Lung (tissue), 4 donors: ENCODE results near the gene CHCT1. TPM values are rescaled to one million over a fixed set of nuclear protein-coding genes. Genes with fewer than 3 reads are reported as not detected.

Source experiments
- polyA plus RNA-seq, 2 donors: library from polyadenylated mRNA; stranded (reverse); fragments of 200-250 nt; gene quantifications; one replicate each; pipeline ENCODE4 v1.2.1, GENCODE V29; 2013
- total RNA-seq, 2 donors: library from RNA; depleted of rRNA in 1 of 2; stranded (reverse); fragments of >200 nt in 1 of 2; gene quantifications; one replicate each; pipeline ENCODE4 v1.2.1, GENCODE V29; 2014 to 2021
- donor health status: Bipolar disorder and iron deficiency.
- donor health status: healthy.
- donor health status: DM: yes; HTN: yes; CAD: no.

CHCT1 gene
- total and polyA plus RNA-seq, 4 donors = 0.10 to 0.12 TPM; not detected in 2

Other genes starting within 250 kb of the CHCT1 start
- 10 to 100 TPM; 65.3 to 96.6 TPM for gene USP32, start 30.4 kb upstream of the CHCT1 start, total RNA-seq
- gene USP32, start 30.4 kb upstream of the CHCT1 start, polyA plus RNA-seq = 10 to 100 TPM; 18.2 to 36.9 TPM
- 10 to 100 TPM; 30.9 to 57.8 TPM for gene APPBP2, start 103.8 kb downstream of the CHCT1 start, total RNA-seq
- gene APPBP2, start 103.8 kb downstream of the CHCT1 start, polyA plus RNA-seq = 10 to 100 TPM in 1 of 2 donors, 1 to 10 TPM in 1; 5.7 to 10.4 TPM
- 10 to 100 TPM; 16.7 to 27.8 TPM for gene PPM1D, start 177.7 kb downstream of the CHCT1 start, total RNA-seq
- 1 to 10 TPM; 4.4 to 8.2 TPM for gene PPM1D, start 177.7 kb downstream of the CHCT1 start, polyA plus RNA-seq